ENCODE measurements around the gene PIEZO1.
A peak's percentile ranks its signal among the peaks of the same experiment; 100 is the strongest.

PIEZO1 gene

GRCh38 chr16:88762941-88763340 is 22.1 kb downstream of the PIEZO1 start:
- peak overlapping the region; percentile 94 for H3K27ac ChIP-seq
- TF ChIP-seq CTCF (IDR thresholded peaks at IDR 0.05) (no peak), ZFX (IDR thresholded peaks at IDR 0.05; ENCODE audit: borderline replicate concordance) (no peak)

GRCh38 chr16:88762258-88762870 is 22.7 kb downstream of the PIEZO1 start:
- H3K27ac ChIP-seq, result peak overlapping the region; percentile 94
- TF ChIP-seq ZFX (IDR thresholded peaks at IDR 0.05; ENCODE audit: borderline replicate concordance) (no peak), CTCF (IDR thresholded peaks at IDR 0.05) (no peak)

- H3K27ac ChIP-seq, result peak overlapping the region; percentile 94
- TF ChIP-seq CTCF (IDR thresholded peaks at IDR 0.05) (no peak), ZFX (IDR thresholded peaks at IDR 0.05; ENCODE audit: borderline replicate concordance) (no peak)
These were observed 23.2 kb downstream of the PIEZO1 start for GRCh38 chr16:88761830-88762229.

- H3K27ac ChIP-seq, result peak overlapping the region; percentile 94
- TF ChIP-seq CTCF (IDR thresholded peaks at IDR 0.05), result no peak
- no peak for TF ChIP-seq ZFX (IDR thresholded peaks at IDR 0.05; ENCODE audit: borderline replicate concordance)
These were observed 23.9 kb downstream of the PIEZO1 start for GRCh38 chr16:88761143-88761534.

GRCh38 chr16:88760424-88761142 is 24.4 kb downstream of the PIEZO1 start:
- peak overlapping the region; percentile 94 for H3K27ac ChIP-seq
- TF ChIP-seq ZFX (IDR thresholded peaks at IDR 0.05; ENCODE audit: borderline replicate concordance) (no peak), CTCF (IDR thresholded peaks at IDR 0.05) (no peak)

GRCh38 chr16:88759976-88760350 is 25.1 kb downstream of the PIEZO1 start:
- H3K27ac ChIP-seq, result peak overlapping the region; percentile 94

More at GRCh38 chr16:88759976-88760350, 25.1 kb downstream of the PIEZO1 start:
- no peak for TF ChIP-seq CTCF (IDR thresholded peaks at IDR 0.05)
- TF ChIP-seq ZFX (IDR thresholded peaks at IDR 0.05; ENCODE audit: borderline replicate concordance), result no peak

Measured in 22Rv1 (cell line).